Body of pancreas (tissue), 4 donors: ENCODE measurements around the gene SPOP.

Source experiments
- CTCF ChIP-seq, 7 experiments: fragments of 450-650 bp in 4 of 7; fragments of 200-600 bp in 3 of 7; sonication (generic) in 3 of 7; IDR thresholded peaks; one replicate each; pipeline ENCODE4 v1.5.1; 2016 to 2019; ENCODE audit warnings: antibody characterized with exemption in 7 of 7
- POLR2A ChIP-seq, 3 donors: fragments of 450-650 bp; IDR thresholded peaks; one replicate each; pipeline ENCODE4 v1.6.1; 2016; ENCODE audit warnings: antibody characterized with exemption in 3 of 3, mild to moderate bottlenecking in 2 of 3

GRCh38 chr17:49647256-49647585, 30.7 kb downstream of the SPOP start:
- no peak for TF ChIP-seq CTCF (IDR thresholded peaks at IDR 0.05)
- no peak for TF ChIP-seq POLR2A (IDR thresholded peaks at IDR 0.05)
